HepG2 (cell line): Measurements from ENCODE around the gene RINL. TPM values are rescaled to one million over a fixed set of nuclear protein-coding genes. Genes with fewer than 3 reads are reported as not detected.

Experiments used
- ATAC-seq: fragments of 200-7000 bp; cut with Tn5 transposase; 3 replicates; pipeline ENCODE4 v1.9.1; 2020; ENCODE audit warnings: mild to moderate bottlenecking, moderate library complexity
- BruUV-seq: library from RNA; stranded (reverse); fragments of 400-500 nt; replicated peaks from 2 replicates; lab custom pipeline; 2021; lab: Mats Ljungman, UMichigan
- CTCF ChIA-PET: fragments of 300-600 bp; formaldehyde crosslinking; extraction: SDS; loops from one replicate; lab custom pipeline; 2021; ENCODE audit warnings: low total read pairs, inconsistent platforms, low intra/inter-chr PET ratio; lab: Yijun Ruan, JAX
- POLR2A ChIA-PET: fragments of 350-600 bp; sonication (Branson Sonifier 250); formaldehyde crosslinking; loops from one replicate; lab custom pipeline; 2020; ENCODE audit warnings: antibody characterized with exemption, inconsistent platforms; lab: Yijun Ruan, JAX
- DNase-seq: peaks from one replicate; pipeline ENCODE4 v3.0.0-alpha.2; 2015; ENCODE audit warnings: low spot score
- FAIRE-seq: peaks from 3 replicates; lab custom pipeline; 2011; peaks lifted over from hg19 to GRCh38; lab: Jason Lieb, UNC
- H2AFZ ChIP-seq: one replicate; pipeline ENCODE4 v1.6.1; 2011; ENCODE audit warnings: low read length, inconsistent platforms
- H3K27ac ChIP-seq: fragments of 300-600 bp; 3 replicates; pipeline ENCODE4 v1.8.0; 2011; ENCODE audit warnings: mixed run types, mild to moderate bottlenecking, mixed read lengths, low read length, inconsistent platforms; ENCODE audit not compliant: insufficient read depth; ENCODE audit errors: extremely low read length
- H3K27me3 ChIP-seq, 2 experiments: fragments of 200-600 bp in 1 of 2; 2 replicates in 1 of 2; 3 replicates in 1 of 2; pipeline versions ENCODE4 v1.6.0 to v1.8.0; 2011; ENCODE audit warnings: low read length in 2 of 2, mild to moderate bottlenecking in 2 of 2, moderate library complexity in 2 of 2, inconsistent platforms in 1 of 2; ENCODE audit not compliant: insufficient read depth in 2 of 2, control insufficient read depth in 1 of 2
- H3K36me3 ChIP-seq, 2 experiments: fragments of 200-600 bp in 1 of 2; replicated peaks in 1 of 2; 2 replicates in 1 of 2; 3 replicates in 1 of 2; pipeline versions ENCODE4 v1.5.1 to v1.8.0; 2011; ENCODE audit warnings: low read length in 2 of 2, inconsistent platforms in 1 of 2; ENCODE audit not compliant: insufficient read depth in 2 of 2, control insufficient read depth in 1 of 2
- H3K4me1 ChIP-seq: 2 replicates; pipeline ENCODE4 v1.5.1; 2012; ENCODE audit warnings: low read length, inconsistent platforms; ENCODE audit not compliant: insufficient read depth
- H3K4me2 ChIP-seq: 2 replicates; pipeline ENCODE4 v1.6.0; 2011; ENCODE audit warnings: low read depth, low read length, inconsistent platforms
- H3K4me3 ChIP-seq, 3 experiments: fragments of 200-600 bp in 1 of 3; sonication (generic), shearing (Covaris generic) in 1 of 3; replicated peaks in 1 of 3; 2 replicates each; pipeline ENCODE4 v1.5.1; 2011 to 2016; ENCODE audit warnings: low read length in 3 of 3, inconsistent platforms in 2 of 3, low read depth in 2 of 3, mild to moderate bottlenecking in 2 of 3, control low read depth in 1 of 3, mixed read lengths in 1 of 3; ENCODE audit not compliant: insufficient read depth in 1 of 3
- H3K79me2 ChIP-seq: one replicate; pipeline ENCODE4 v1.6.1; 2011; ENCODE audit warnings: low read length, inconsistent platforms; ENCODE audit not compliant: insufficient read depth
- H3K9ac ChIP-seq: 2 replicates; pipeline ENCODE4 v1.6.0; 2011; ENCODE audit warnings: mild to moderate bottlenecking, low read depth, low read length, inconsistent platforms; ENCODE audit not compliant: insufficient read depth
- H3K9me3 ChIP-seq: 2 replicates; pipeline ENCODE4 v1.5.1; 2012; ENCODE audit warnings: mild to moderate bottlenecking, low read length
- H4K20me1 ChIP-seq: 2 replicates; pipeline ENCODE4 v1.6.0; 2011; ENCODE audit warnings: inconsistent platforms, mild to moderate bottlenecking, low read length, moderate library complexity; ENCODE audit not compliant: insufficient read depth
- HBP1 ChIP-seq: IDR thresholded peaks from 2 replicates; pipeline ENCODE4 v1.6.1; 2016; ENCODE audit warnings: low read depth, control low read depth
- HOXA9 ChIP-seq: sonication (generic); formaldehyde crosslinking; IDR thresholded peaks from 2 replicates; pipeline ENCODE4 v1.8.1; 2022; ENCODE audit warnings: missing genetic modification reagents, mild to moderate bottlenecking, moderate library complexity, borderline replicate concordance
- KDM2A ChIP-seq: sonication (generic); formaldehyde crosslinking; IDR thresholded peaks from 2 replicates; pipeline ENCODE4 v1.4.0; 2020; ENCODE audit warnings: low read depth, missing genetic modification reagents, borderline replicate concordance
- NFIC ChIP-seq: IDR thresholded peaks from 2 replicates; pipeline ENCODE4 v1.6.1; 2012; ENCODE audit warnings: mild to moderate bottlenecking, low read length, inconsistent platforms
- PBX2 ChIP-seq: IDR thresholded peaks from 2 replicates; pipeline ENCODE4 v1.6.1; 2016; ENCODE audit warnings: control low read depth
- RXRB ChIP-seq: IDR thresholded peaks from 2 replicates; pipeline ENCODE4 v1.6.1; 2016; ENCODE audit warnings: borderline replicate concordance, missing genetic modification reagents, missing compliant biosample characterization
- XRCC5 ChIP-seq: fragments of 200-400 bp; formaldehyde crosslinking; optimal IDR thresholded peaks from 2 replicates; pipeline ENCODE3; 2017; ENCODE audit warnings: mild to moderate bottlenecking, low read length
- ZBTB7B ChIP-seq: sonication (generic); formaldehyde crosslinking; IDR thresholded peaks from 2 replicates; pipeline ENCODE4 v1.4.0; 2020; ENCODE audit warnings: missing genetic modification reagents
- ZFX ChIP-seq: sonication (generic); formaldehyde crosslinking; IDR thresholded peaks from 2 replicates; pipeline ENCODE4 v1.4.0; 2020; ENCODE audit warnings: mild to moderate bottlenecking, low read depth, missing genetic modification reagents, moderate library complexity
- ZNF138 ChIP-seq: sonication (generic); formaldehyde crosslinking; IDR thresholded peaks from 2 replicates; pipeline ENCODE4 v1.5.0; 2020; ENCODE audit warnings: mild to moderate bottlenecking, low read depth, missing genetic modification reagents
- ZNF335 ChIP-seq: sonication (generic); formaldehyde crosslinking; IDR thresholded peaks from 2 replicates; pipeline ENCODE4 v1.4.0; 2020; ENCODE audit warnings: missing genetic modification reagents
- whole genome bisulfite sequencing: methylation state at CpG from one replicate; pipeline ENCODE4 v1.1.6; 2017; ENCODE audit warnings: low lambda C conversion rate; 5-methylcytosine and 5-hydroxymethylcytosine counted together
- in situ Hi-C: cut with HindIII; loops from 2 replicates; pipeline ENCODE4 v1.10.0; 2017; ENCODE audit warnings: low pct_unique_long_range_greater_than_20kb; ENCODE audit not compliant: extremely low pct_ligation_motif_present
- intact Hi-C: fragments of 100-400 bp; cut with micrococcal nuclease; formaldehyde crosslinking; loops from one replicate; pipeline ENCODE4 v1.10.0; 2022; ENCODE audit not compliant: unreplicated experiment
- polyA plus RNA-seq, 8 experiments: library from polyadenylated mRNA; depleted of rRNA in 3 of 8; stranded (reverse) in 7 of 8; unstranded in 1 of 8; fragments of >200 nt; fragmentation: Illumina TruSeq in 4 of 8; extraction: Trizol in 4 of 8; gene quantifications; 2 replicates each; pipeline versions ENCODE4 v1.2.1 to v1.2.3, GENCODE V29; 2011 to 2016; ENCODE audit warnings: low read depth in 4 of 8, missing spikeins in 1 of 8, mixed read lengths in 1 of 8; ENCODE audit not compliant: insufficient read depth in 1 of 8
- total RNA-seq, 5 experiments: library from RNA; depleted of rRNA; stranded (reverse); fragments of >200 nt; fragmentation: Illumina TruSeq; extraction: Trizol; gene quantifications; 2 replicates each; pipeline ENCODE4 v1.2.3, GENCODE V29; 2016; ENCODE audit warnings: low read depth in 1 of 5
- TF ChIP-seq, protein P1 (sequence below): sonication (generic); formaldehyde crosslinking; IDR thresholded peaks from 2 replicates; pipeline ENCODE4 v1.4.0; 2020; ENCODE audit warnings: missing genetic modification reagents, borderline replicate concordance
- TF ChIP-seq, protein P2 (sequence below), 2 experiments: fragments of 450-650 bp in 1 of 2; sonication (generic) in 1 of 2; formaldehyde crosslinking; IDR thresholded peaks; 2 replicates each; pipeline versions ENCODE4 v1.5.0 to v1.8.0; 2020 to 2022; ENCODE audit warnings: mild to moderate bottlenecking in 1 of 2, missing genetic modification reagents in 1 of 2
- TF ChIP-seq, protein P3 (sequence below): sonication (generic); formaldehyde crosslinking; IDR thresholded peaks from 2 replicates; pipeline ENCODE4 v1.4.0; 2020; ENCODE audit warnings: missing genetic modification reagents
- TF ChIP-seq, protein P4 (sequence below): sonication (generic); formaldehyde crosslinking; IDR thresholded peaks from 2 replicates; pipeline ENCODE4 v1.4.0; 2020; ENCODE audit warnings: missing genetic modification reagents

Gene RINL
- total and polyA plus RNA-seq, 2 of the 13 experiments (the other 11 are each of a cell fraction or from before 2014, with no cell fraction given) = 11.4 to 18.0 TPM

DNA sequence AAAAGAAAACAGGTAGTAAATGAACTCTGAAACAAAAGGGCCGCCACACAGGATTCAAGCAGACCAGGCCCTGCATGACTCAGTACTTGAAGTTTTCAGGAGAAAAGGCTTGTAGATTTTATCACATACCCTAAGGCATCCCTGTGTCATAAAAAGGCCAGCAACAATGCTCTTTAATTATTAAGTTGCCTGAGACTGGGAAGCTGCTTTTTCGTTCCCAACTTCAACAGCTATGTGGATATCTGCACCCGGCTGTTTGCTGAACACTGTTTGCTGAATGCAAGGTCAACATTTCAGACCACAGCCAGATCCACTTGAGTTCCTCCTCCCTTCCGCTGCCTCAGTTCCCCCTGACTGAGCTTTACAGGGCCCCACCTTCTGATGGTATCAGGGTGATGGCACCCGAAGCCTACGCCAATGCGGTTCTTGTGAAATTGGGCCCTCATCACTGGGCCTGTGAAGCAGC, 40.4 kb downstream of the RINL start (continued):
- TF ChIP-seq, protein P1, sequence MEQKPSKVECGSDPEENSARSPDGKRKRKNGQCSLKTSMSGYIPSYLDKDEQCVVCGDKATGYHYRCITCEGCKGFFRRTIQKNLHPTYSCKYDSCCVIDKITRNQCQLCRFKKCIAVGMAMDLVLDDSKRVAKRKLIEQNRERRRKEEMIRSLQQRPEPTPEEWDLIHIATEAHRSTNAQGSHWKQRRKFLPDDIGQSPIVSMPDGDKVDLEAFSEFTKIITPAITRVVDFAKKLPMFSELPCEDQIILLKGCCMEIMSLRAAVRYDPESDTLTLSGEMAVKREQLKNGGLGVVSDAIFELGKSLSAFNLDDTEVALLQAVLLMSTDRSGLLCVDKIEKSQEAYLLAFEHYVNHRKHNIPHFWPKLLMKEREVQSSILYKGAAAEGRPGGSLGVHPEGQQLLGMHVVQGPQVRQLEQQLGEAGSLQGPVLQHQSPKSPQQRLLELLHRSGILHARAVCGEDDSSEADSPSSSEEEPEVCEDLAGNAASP = 0 out of 2 replicates have a peak, but pooled peaks have one; percentile 17
- TF ChIP-seq ZFX (peak; percentile 39; the same call in 1 of the 2 replicates), RXRB (CRISPR knock-in tag) (peak; percentile 30; the same call in 1 of the 2 replicates)

GRCh38 chr19:38836983-38837626, 41.0 kb downstream of the RINL start:
- WGBS = 94% methylated on average over 2 of the region's 6 CpGs
- H3K27ac ChIP-seq = peak overlapping the region; percentile 60
- H3K27me3 ChIP-seq = no peaks in the 10 kb centered on the region
- in situ Hi-C loops = no loop called here
- no TSS peak for BruUV-seq
- no peak for DNase-seq
- ChIA-PET POLR2A (interaction anchor here (0.7 to 4.4 kb wide), 11 partner anchors 9 to 139 kb away, joined by 3 to 42 read pairs (median 5); partner anchors contain the start of genes HNRNPL, MRPS12 and SARS2), CTCF (no interaction called here)
- no peaks in the 10 kb centered on the region for H3K9me3 ChIP-seq
- ATAC-seq = no peak
- H3K4me1 ChIP-seq = peaks cover 65% of the 10 kb centered on the region
- H3K4me2 ChIP-seq = peak overlapping the region; percentile 13; the same call in 1 of the 2 replicates
- H3K9ac ChIP-seq = no peak overlapping the region
- no peak overlapping the region for H2AFZ ChIP-seq
- no peak for FAIRE-seq
- peaks cover 4% of the 10 kb centered on the region for H3K79me2 ChIP-seq
- intact Hi-C loops = loop anchor here (10.0 kb wide), 1 partner anchor 182 kb away; no protein-coding TSS in a partner anchor
- peaks cover 13% of the 10 kb centered on the region for H4K20me1 ChIP-seq
- H3K4me3 ChIP-seq = no peak overlapping the region
- H3K36me3 ChIP-seq = peaks cover 26 to 64% of the 10 kb centered on the region in 2 experiments
- no peak for TF ChIP-seq HBP1 (CRISPR knock-in tag)
- TF ChIP-seq, protein P2, sequence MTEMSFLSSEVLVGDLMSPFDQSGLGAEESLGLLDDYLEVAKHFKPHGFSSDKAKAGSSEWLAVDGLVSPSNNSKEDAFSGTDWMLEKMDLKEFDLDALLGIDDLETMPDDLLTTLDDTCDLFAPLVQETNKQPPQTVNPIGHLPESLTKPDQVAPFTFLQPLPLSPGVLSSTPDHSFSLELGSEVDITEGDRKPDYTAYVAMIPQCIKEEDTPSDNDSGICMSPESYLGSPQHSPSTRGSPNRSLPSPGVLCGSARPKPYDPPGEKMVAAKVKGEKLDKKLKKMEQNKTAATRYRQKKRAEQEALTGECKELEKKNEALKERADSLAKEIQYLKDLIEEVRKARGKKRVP (CRISPR knock-in tag; IDR thresholded peaks at IDR 0.05) = no peak
- TF ChIP-seq, protein P3, sequence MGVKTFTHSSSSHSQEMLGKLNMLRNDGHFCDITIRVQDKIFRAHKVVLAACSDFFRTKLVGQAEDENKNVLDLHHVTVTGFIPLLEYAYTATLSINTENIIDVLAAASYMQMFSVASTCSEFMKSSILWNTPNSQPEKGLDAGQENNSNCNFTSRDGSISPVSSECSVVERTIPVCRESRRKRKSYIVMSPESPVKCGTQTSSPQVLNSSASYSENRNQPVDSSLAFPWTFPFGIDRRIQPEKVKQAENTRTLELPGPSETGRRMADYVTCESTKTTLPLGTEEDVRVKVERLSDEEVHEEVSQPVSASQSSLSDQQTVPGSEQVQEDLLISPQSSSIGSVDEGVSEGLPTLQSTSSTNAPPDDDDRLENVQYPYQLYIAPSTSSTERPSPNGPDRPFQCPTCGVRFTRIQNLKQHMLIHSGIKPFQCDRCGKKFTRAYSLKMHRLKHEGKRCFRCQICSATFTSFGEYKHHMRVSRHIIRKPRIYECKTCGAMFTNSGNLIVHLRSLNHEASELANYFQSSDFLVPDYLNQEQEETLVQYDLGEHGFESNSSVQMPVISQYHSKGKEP (CRISPR knock-in tag) = no peak
- TF ChIP-seq, protein P4, sequence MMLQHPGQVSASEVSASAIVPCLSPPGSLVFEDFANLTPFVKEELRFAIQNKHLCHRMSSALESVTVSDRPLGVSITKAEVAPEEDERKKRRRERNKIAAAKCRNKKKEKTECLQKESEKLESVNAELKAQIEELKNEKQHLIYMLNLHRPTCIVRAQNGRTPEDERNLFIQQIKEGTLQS = no peak
- TF ChIP-seq XRCC5 = no peak
- TF ChIP-seq ZNF138 (CRISPR knock-in tag) = no peak
- peak; percentile 72; the same call in 1 of the 2 replicates for TF ChIP-seq ZNF335
- TF ChIP-seq KDM2A (CRISPR knock-in tag) = no peak
- TF ChIP-seq ZBTB7B (CRISPR knock-in tag) = no peak
- TF ChIP-seq NFIC = peak; percentile 12; the same call in 1 of the 2 replicates
- no peak for TF ChIP-seq HOXA9 (CRISPR knock-in tag)
- no peak for TF ChIP-seq PBX2 (CRISPR knock-in tag)
